Measurements from ENCODE around the gene C1orf105.
"Not testable (repeated sequence)": the region's sequence is repeated elsewhere in the genome, so short reads cannot be mapped to it uniquely, and the experiment has no call there.

Gene C1orf105

GRCh38 chr1:172425339-172425738 lies 4.9 kb downstream of the C1orf105 start:
- no peak for DNase-seq (ENCODE audit: low read depth in 4 of 4, low spot score in 1 of 4)

GRCh38 chr1:172427191-172427590 lies 6.7 kb downstream of the C1orf105 start:
- DNase-seq (ENCODE audit: low read depth in 4 of 4, low spot score in 1 of 4) = no peak

GRCh38 chr1:172429331-172430127 lies 9.0 kb downstream of the C1orf105 start:
- peak in 1 of 4 experiments; percentile 12 for DNase-seq (ENCODE audit: low read depth in 4 of 4, low spot score in 1 of 4)

GRCh38 chr1:172430128-172430454 lies 9.6 kb downstream of the C1orf105 start:
- DNase-seq (ENCODE audit: low read depth in 4 of 4, low spot score in 1 of 4) = no peak

GRCh38 chr1:172431204-172431603 lies 10.7 kb downstream of the C1orf105 start:
- DNase-seq (ENCODE audit: low read depth in 4 of 4, low spot score in 1 of 4) = no peak

GRCh38 chr1:172431721-172432192 lies 11.3 kb downstream of the C1orf105 start:
- no peak for DNase-seq (ENCODE audit: low read depth in 4 of 4, low spot score in 1 of 4)

- not testable (repeated sequence) for DNase-seq (ENCODE audit: low read depth in 4 of 4, low spot score in 1 of 4)
Measured at GRCh38 chr1:172437183-172437582, 16.7 kb downstream of the C1orf105 start.

- DNase-seq (ENCODE audit: low read depth in 4 of 4, low spot score in 1 of 4) = no peak
Measured at GRCh38 chr1:172442404-172442803, 21.9 kb downstream of the C1orf105 start.

- DNase-seq (ENCODE audit: low read depth in 4 of 4, low spot score in 1 of 4) = no peak
Measured at GRCh38 chr1:172442843-172443565, 22.5 kb downstream of the C1orf105 start.

- peak; percentile 73 to 91 (median 88) for DNase-seq (ENCODE audit: low read depth in 4 of 4, low spot score in 1 of 4)
Measured at GRCh38 chr1:172443666-172444453, 23.4 kb downstream of the C1orf105 start, which contains the start of gene PIGC. Gene PIGC (minus strand): TSS chr1:172444069. CDS start chr1:172442622, 1,447 bp downstream.

GRCh38 chr1:172446547-172446946 lies 26.1 kb downstream of the C1orf105 start:
- no peak for DNase-seq (ENCODE audit: low read depth in 4 of 4, low spot score in 1 of 4)

GRCh38 chr1:172447641-172448040 lies 27.2 kb downstream of the C1orf105 start:
- DNase-seq (ENCODE audit: low read depth in 4 of 4, low spot score in 1 of 4) = no peak

GRCh38 chr1:172448995-172449584 lies 28.6 kb downstream of the C1orf105 start:
- DNase-seq (ENCODE audit: low read depth in 4 of 4, low spot score in 1 of 4) = no peak

- DNase-seq (ENCODE audit: low read depth in 4 of 4, low spot score in 1 of 4) = no peak
Measured at GRCh38 chr1:172449585-172450523, 29.4 kb downstream of the C1orf105 start.

GRCh38 chr1:172450524-172450885 lies 30.0 kb downstream of the C1orf105 start:
- DNase-seq (ENCODE audit: low read depth in 4 of 4, low spot score in 1 of 4) = no peak

GRCh38 chr1:172451002-172451443 lies 30.5 kb downstream of the C1orf105 start:
- DNase-seq (ENCODE audit: low read depth in 4 of 4, low spot score in 1 of 4) = no peak

GRCh38 chr1:172452536-172453152 lies 32.2 kb downstream of the C1orf105 start:
- DNase-seq (ENCODE audit: low read depth in 4 of 4, low spot score in 1 of 4) = no peak

GRCh38 chr1:172453153-172453545 lies 32.7 kb downstream of the C1orf105 start:
- no peak for DNase-seq (ENCODE audit: low read depth in 4 of 4, low spot score in 1 of 4)

GRCh38 chr1:172453607-172454006 lies 33.1 kb downstream of the C1orf105 start:
- DNase-seq (ENCODE audit: low read depth in 4 of 4, low spot score in 1 of 4) = no peak

GRCh38 chr1:172455451-172455850 lies 35.0 kb downstream of the C1orf105 start:
- DNase-seq (ENCODE audit: low read depth in 4 of 4, low spot score in 1 of 4) = no peak
